Measurements from ENCODE around the gene ARL3.
"Not testable (repeated sequence)": the region's sequence is repeated elsewhere in the genome, so short reads cannot be mapped to it uniquely, and the experiment has no call there.

GRCh38 chr10:102716900-102717565 is 2.8 kb upstream of the ARL3 start:
- TF ChIP-seq, protein P1, sequence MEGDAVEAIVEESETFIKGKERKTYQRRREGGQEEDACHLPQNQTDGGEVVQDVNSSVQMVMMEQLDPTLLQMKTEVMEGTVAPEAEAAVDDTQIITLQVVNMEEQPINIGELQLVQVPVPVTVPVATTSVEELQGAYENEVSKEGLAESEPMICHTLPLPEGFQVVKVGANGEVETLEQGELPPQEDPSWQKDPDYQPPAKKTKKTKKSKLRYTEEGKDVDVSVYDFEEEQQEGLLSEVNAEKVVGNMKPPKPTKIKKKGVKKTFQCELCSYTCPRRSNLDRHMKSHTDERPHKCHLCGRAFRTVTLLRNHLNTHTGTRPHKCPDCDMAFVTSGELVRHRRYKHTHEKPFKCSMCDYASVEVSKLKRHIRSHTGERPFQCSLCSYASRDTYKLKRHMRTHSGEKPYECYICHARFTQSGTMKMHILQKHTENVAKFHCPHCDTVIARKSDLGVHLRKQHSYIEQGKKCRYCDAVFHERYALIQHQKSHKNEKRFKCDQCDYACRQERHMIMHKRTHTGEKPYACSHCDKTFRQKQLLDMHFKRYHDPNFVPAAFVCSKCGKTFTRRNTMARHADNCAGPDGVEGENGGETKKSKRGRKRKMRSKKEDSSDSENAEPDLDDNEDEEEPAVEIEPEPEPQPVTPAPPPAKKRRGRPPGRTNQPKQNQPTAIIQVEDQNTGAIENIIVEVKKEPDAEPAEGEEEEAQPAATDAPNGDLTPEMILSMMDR (conservative IDR thresholded peaks at IDR 0.05; ENCODE audit: low read depth in 2 of 2), result not testable (repeated sequence)
- not testable (repeated sequence) for TF ChIP-seq POLR2AphosphoS5 (IDR thresholded peaks at IDR 0.05; ENCODE audit: low read depth); CREB1 (CRISPR knock-in tag; IDR thresholded peaks at IDR 0.05; ENCODE audit: low read depth); JUNB (IDR thresholded peaks at IDR 0.05; ENCODE audit: unreplicated experiment); EZH2phosphoT487 (IDR thresholded peaks at IDR 0.05; ENCODE audit: unreplicated experiment); EZH2 (IDR thresholded peaks at IDR 0.05; ENCODE audit: low read depth, unreplicated experiment); STAT1 (IDR thresholded peaks at IDR 0.05; ENCODE audit: unreplicated experiment); ZNF114 (CRISPR knock-in tag; IDR thresholded peaks at IDR 0.05); NANOG (IDR thresholded peaks at IDR 0.05; ENCODE audit: borderline replicate concordance); ZNF462 (CRISPR knock-in tag; IDR thresholded peaks at IDR 0.05); ZNF331 (CRISPR knock-in tag; IDR thresholded peaks at IDR 0.05; ENCODE audit: low read depth)
- TF ChIP-seq, protein P2, sequence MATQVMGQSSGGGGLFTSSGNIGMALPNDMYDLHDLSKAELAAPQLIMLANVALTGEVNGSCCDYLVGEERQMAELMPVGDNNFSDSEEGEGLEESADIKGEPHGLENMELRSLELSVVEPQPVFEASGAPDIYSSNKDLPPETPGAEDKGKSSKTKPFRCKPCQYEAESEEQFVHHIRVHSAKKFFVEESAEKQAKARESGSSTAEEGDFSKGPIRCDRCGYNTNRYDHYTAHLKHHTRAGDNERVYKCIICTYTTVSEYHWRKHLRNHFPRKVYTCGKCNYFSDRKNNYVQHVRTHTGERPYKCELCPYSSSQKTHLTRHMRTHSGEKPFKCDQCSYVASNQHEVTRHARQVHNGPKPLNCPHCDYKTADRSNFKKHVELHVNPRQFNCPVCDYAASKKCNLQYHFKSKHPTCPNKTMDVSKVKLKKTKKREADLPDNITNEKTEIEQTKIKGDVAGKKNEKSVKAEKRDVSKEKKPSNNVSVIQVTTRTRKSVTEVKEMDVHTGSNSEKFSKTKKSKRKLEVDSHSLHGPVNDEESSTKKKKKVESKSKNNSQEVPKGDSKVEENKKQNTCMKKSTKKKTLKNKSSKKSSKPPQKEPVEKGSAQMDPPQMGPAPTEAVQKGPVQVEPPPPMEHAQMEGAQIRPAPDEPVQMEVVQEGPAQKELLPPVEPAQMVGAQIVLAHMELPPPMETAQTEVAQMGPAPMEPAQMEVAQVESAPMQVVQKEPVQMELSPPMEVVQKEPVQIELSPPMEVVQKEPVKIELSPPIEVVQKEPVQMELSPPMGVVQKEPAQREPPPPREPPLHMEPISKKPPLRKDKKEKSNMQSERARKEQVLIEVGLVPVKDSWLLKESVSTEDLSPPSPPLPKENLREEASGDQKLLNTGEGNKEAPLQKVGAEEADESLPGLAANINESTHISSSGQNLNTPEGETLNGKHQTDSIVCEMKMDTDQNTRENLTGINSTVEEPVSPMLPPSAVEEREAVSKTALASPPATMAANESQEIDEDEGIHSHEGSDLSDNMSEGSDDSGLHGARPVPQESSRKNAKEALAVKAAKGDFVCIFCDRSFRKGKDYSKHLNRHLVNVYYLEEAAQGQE (IDR thresholded peaks at IDR 0.05; ENCODE audit: unreplicated experiment), result not testable (repeated sequence)
- TF ChIP-seq, protein P3, sequence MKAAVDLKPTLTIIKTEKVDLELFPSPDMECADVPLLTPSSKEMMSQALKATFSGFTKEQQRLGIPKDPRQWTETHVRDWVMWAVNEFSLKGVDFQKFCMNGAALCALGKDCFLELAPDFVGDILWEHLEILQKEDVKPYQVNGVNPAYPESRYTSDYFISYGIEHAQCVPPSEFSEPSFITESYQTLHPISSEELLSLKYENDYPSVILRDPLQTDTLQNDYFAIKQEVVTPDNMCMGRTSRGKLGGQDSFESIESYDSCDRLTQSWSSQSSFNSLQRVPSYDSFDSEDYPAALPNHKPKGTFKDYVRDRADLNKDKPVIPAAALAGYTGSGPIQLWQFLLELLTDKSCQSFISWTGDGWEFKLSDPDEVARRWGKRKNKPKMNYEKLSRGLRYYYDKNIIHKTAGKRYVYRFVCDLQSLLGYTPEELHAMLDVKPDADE (IDR thresholded peaks at IDR 0.05), result not testable (repeated sequence)
